ENCODE results near the gene NR2C2. TPM values are rescaled to one million over a fixed set of nuclear protein-coding genes. Genes with fewer than 3 reads are reported as not detected.

NR2C2 gene
- total and polyA plus RNA-seq, 4 donors, result 3.3 to 21.8 (median 14.5) TPM

DNA sequence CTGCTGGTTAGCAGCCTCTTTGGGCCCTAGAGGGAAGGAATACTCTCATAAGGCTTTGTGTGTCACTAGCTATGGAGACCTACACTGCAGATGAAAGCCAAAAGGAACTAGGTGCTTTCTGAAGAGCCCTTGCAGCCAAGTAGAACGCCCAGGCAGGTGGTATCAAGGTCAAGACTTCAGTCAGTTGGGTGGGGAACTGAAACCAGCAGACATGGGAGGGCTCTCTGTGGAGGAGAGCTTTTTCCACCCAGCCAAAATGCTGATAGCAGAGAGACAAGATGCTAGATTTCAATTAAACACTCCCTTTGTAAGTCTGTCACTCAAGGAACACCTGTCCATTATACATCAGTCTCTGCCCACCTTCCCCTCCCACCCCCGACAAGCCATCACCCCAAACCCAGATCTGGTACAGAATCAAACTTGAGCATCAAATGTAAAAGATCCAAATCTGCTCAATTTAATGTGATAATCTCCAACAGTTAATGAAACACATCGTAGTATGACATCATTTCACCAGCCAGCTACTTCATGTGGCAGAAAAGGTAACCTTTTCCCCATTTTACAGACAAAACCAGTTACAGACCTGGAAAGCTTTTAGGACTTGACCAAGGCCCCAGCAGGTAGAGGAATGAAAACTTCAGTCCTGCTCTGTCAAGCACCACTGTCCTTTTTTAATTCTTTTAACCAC, 103.2 kb downstream of the NR2C2 start:
- peaks cover 8 to 51% (median 50%) of the 10 kb centered on the region in 4 donors for H3K36me3 ChIP-seq (ENCODE audit: control insufficient read depth in 4 of 4, insufficient read depth in 3 of 4, low read depth in 1 of 4, low read length in 3 of 4)
- H3K9me3 ChIP-seq (ENCODE audit: control insufficient read depth in 4 of 4, low read length in 3 of 4), result no peaks in the 10 kb centered on the region
- DNase-seq (ENCODE audit: low spot score), result no peak
- 84% methylated on average over 3 of the region's 3 CpGs for WGBS
- H3K9ac ChIP-seq (ENCODE audit: low read depth in 1 of 2, low read length in 2 of 2), result no peak overlapping the region
- no peaks in the 10 kb centered on the region for H3K27me3 ChIP-seq (ENCODE audit: control insufficient read depth in 4 of 4, insufficient read depth in 4 of 4, low read length in 3 of 4)
- H3K4me1 ChIP-seq (ENCODE audit: control insufficient read depth in 4 of 4, insufficient read depth in 4 of 4, low read length in 3 of 4), result peaks cover 0 to 8% (median 2%) of the 10 kb centered on the region in 4 donors
- H3K4me3 ChIP-seq (ENCODE audit: low read depth in 1 of 3, low read length in 3 of 3), result no peak overlapping the region
- H3K27ac ChIP-seq (ENCODE audit: low read depth in 1 of 2, low read length in 2 of 2), result peak overlapping the region in 1 of 2 donors; percentile 25
- TF ChIP-seq JUND (IDR thresholded peaks at IDR 0.05), result no peak
- no peak for TF ChIP-seq GABPA (IDR thresholded peaks at IDR 0.05 in 1 of 2, conservative IDR thresholded peaks at IDR 0.05 in 1 of 2)

DNA sequence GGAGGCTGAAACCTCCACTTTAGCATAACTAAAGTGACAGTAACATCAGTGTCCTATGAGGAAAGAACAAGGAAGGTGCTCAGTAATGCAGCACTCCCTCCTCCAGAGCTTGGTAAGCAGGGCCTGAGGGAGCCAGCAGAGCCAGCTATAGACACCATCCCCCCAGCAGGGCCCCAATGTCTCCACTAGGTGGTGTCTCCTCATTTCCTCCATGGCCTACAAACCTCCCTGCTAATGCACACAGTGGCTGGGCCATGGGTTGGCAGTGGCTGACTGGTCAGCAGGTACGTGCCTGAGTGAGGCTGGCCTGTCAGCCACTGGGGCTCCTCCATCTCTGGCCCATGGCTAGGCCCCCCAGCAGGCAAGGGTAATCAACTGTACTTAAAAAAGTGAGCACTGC, 104.1 kb downstream of the NR2C2 start:
- Histone ChIP-seq H3K27ac (ENCODE audit: low read depth in 1 of 2, low read length in 2 of 2) (no peak overlapping the region), H3K36me3 (ENCODE audit: control insufficient read depth in 4 of 4, insufficient read depth in 3 of 4, low read depth in 1 of 4, low read length in 3 of 4) (peaks cover 5 to 45% (median 40%) of the 10 kb centered on the region in 4 donors), H3K9me3 (ENCODE audit: control insufficient read depth in 4 of 4, low read length in 3 of 4) (no peaks in the 10 kb centered on the region), H3K27me3 (ENCODE audit: control insufficient read depth in 4 of 4, insufficient read depth in 4 of 4, low read length in 3 of 4) (no peaks in the 10 kb centered on the region), H3K4me1 (ENCODE audit: control insufficient read depth in 4 of 4, insufficient read depth in 4 of 4, low read length in 3 of 4) (peaks cover 0 to 8% (median 2%) of the 10 kb centered on the region in 4 donors), H3K4me3 (ENCODE audit: low read depth in 1 of 3, low read length in 3 of 3) (no peak overlapping the region), H3K9ac (ENCODE audit: low read depth in 1 of 2, low read length in 2 of 2) (no peak overlapping the region)
- TF ChIP-seq RAD21 (IDR thresholded peaks at IDR 0.05) (peak; percentile 49 to 79), TAF1 (conservative IDR thresholded peaks at IDR 0.05) (no peak)
- TF ChIP-seq, protein P1, sequence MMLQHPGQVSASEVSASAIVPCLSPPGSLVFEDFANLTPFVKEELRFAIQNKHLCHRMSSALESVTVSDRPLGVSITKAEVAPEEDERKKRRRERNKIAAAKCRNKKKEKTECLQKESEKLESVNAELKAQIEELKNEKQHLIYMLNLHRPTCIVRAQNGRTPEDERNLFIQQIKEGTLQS (IDR thresholded peaks at IDR 0.05), result no peak
- TF ChIP-seq, protein P2, sequence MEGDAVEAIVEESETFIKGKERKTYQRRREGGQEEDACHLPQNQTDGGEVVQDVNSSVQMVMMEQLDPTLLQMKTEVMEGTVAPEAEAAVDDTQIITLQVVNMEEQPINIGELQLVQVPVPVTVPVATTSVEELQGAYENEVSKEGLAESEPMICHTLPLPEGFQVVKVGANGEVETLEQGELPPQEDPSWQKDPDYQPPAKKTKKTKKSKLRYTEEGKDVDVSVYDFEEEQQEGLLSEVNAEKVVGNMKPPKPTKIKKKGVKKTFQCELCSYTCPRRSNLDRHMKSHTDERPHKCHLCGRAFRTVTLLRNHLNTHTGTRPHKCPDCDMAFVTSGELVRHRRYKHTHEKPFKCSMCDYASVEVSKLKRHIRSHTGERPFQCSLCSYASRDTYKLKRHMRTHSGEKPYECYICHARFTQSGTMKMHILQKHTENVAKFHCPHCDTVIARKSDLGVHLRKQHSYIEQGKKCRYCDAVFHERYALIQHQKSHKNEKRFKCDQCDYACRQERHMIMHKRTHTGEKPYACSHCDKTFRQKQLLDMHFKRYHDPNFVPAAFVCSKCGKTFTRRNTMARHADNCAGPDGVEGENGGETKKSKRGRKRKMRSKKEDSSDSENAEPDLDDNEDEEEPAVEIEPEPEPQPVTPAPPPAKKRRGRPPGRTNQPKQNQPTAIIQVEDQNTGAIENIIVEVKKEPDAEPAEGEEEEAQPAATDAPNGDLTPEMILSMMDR (IDR thresholded peaks at IDR 0.05; ENCODE audit: low read depth, low read length, missing input control), result peak; percentile 59
- WGBS, result 59% methylated on average over 1 of the region's 1 CpG
- DNase-seq (ENCODE audit: low spot score), result peak; percentile 63

DNA sequence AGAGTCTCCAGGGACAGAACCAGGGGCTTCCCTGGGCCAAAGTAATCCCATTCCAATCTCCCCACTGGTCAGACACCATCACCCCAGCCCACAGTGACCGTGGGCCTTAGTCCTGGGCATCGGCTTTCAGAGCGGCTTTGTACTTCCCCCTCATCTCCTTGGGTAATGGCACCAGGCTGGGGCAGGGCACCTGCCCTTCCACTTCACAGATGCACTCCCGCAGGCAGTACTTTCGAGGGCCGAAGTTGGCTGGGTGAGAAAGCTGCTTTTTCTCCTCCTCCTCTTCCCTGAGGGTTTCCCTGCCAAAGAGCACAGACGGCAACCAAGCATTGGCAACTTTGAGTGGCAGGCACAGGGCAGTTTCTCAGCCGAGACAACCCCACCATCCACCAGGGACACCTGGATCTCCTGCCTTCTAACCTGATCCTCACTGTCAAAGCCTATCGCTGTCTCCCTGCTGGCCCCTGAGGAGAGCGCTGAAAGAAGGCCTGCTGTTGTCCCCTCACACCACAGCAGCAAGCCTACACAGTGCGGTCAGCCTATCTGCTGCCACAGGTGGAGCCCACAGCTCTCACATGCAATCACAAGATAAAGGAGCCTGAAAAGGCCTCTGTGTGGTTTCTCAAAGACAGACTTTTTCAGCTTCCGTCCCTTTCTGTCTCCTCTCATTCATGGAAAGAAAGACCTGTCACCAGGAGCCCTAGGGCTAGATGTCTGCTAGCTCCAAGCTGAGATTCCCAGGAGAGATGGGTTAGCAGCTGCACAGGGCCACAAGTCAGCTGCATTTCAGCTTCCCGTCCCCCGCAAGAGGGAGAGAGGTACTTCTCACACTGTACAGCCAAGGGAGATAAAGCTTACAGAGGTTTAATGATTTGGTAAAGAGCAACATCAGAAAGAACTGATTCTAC, 105.2 kb downstream of the NR2C2 start:
- Histone ChIP-seq H3K4me1 (ENCODE audit: control insufficient read depth in 4 of 4, insufficient read depth in 4 of 4, low read length in 3 of 4) (peaks cover 0 to 8% (median 2%) of the 10 kb centered on the region in 4 donors), H3K9me3 (ENCODE audit: control insufficient read depth in 4 of 4, low read length in 3 of 4) (no peaks in the 10 kb centered on the region), H3K27ac (ENCODE audit: low read depth in 1 of 2, low read length in 2 of 2) (no peak overlapping the region), H3K4me3 (ENCODE audit: low read depth in 1 of 3, low read length in 3 of 3) (no peak overlapping the region), H3K27me3 (ENCODE audit: control insufficient read depth in 4 of 4, insufficient read depth in 4 of 4, low read length in 3 of 4) (no peaks in the 10 kb centered on the region), H3K9ac (ENCODE audit: low read depth in 1 of 2, low read length in 2 of 2) (no peak overlapping the region), H3K36me3 (ENCODE audit: control insufficient read depth in 4 of 4, insufficient read depth in 3 of 4, low read depth in 1 of 4, low read length in 3 of 4) (peaks cover 5 to 42% (median 33%) of the 10 kb centered on the region in 4 donors)
- TF ChIP-seq, protein P1 (IDR thresholded peaks at IDR 0.05), result no peak
- TF ChIP-seq, protein P3, sequence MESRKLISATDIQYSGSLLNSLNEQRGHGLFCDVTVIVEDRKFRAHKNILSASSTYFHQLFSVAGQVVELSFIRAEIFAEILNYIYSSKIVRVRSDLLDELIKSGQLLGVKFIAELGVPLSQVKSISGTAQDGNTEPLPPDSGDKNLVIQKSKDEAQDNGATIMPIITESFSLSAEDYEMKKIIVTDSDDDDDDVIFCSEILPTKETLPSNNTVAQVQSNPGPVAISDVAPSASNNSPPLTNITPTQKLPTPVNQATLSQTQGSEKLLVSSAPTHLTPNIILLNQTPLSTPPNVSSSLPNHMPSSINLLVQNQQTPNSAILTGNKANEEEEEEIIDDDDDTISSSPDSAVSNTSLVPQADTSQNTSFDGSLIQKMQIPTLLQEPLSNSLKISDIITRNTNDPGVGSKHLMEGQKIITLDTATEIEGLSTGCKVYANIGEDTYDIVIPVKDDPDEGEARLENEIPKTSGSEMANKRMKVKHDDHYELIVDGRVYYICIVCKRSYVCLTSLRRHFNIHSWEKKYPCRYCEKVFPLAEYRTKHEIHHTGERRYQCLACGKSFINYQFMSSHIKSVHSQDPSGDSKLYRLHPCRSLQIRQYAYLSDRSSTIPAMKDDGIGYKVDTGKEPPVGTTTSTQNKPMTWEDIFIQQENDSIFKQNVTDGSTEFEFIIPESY (IDR thresholded peaks at IDR 0.05), result no peak
- TF ChIP-seq FOXA2 (IDR thresholded peaks at IDR 0.05) (no peak), NR2F2 (IDR thresholded peaks at IDR 0.05) (no peak), YY1 (IDR thresholded peaks at IDR 0.05) (no peak), RAD21 (IDR thresholded peaks at IDR 0.05) (no peak), HNF4G (IDR thresholded peaks at IDR 0.05) (no peak), FOXA1 (IDR thresholded peaks at IDR 0.05) (no peak)
- TF ChIP-seq, protein P2 (IDR thresholded peaks at IDR 0.05; ENCODE audit: low read depth, low read length, missing input control), result no peak
- 95% methylated on average over 14 of the region's 14 CpGs for WGBS
- DNase-seq (ENCODE audit: low spot score), result peak; percentile 61
